Measurements from ENCODE around the gene PATL1. TPM values are rescaled to one million over a fixed set of nuclear protein-coding genes. Genes with fewer than 3 reads are reported as not detected.

PATL1 gene
- total RNA-seq, 1 experiment from 2014 or later: 8.4 TPM

DNA sequence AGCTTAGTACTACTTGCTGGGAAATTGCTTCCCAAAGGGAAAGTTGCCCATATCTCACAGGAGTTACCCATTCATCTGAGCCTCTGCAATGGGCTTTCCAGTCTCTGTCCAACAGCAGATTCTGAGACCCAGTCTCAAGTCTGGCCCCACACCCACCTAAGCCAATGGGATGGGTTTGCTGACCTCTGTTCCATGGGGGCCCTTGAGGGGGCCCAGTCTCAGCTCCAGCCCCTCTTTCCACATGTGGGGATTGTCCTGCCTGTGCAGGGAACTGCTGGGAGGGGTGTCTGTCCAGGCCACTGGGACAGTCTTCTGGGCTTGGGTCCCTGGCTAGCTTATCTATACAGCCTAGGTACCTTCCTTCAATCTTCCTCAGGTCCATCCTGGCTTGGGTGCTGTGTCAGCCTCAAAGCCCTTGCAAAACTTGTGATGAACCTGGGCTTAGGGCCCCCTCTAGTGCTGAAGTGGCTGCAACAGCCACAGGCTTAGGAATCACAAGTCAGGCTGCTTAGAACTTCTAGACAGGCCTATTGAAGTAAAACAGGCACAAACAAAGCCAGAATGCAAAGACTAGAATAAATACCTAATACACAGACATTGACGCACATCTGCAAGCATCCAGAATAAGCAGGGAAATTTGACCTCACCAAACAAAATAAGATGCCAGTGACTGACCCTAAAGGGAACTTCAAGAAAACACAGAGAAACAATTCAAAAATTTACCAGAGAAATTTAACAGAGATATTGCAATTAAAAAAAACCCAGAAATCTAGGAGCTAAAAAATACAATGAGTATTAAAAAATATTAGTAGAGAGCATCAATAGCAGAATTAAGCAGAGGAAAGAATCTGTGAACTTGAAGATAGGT, 11.7 kb upstream of the PATL1 start:
- H3K4me3 ChIP-seq: no peak overlapping the region
- H3K36me3 ChIP-seq: no peaks in the 10 kb centered on the region
- H3K9me3 ChIP-seq: no peaks in the 10 kb centered on the region; the same call in 1 of the 2 replicates
- DNase-seq: peak; percentile 31
- H3K27me3 ChIP-seq: no peaks in the 10 kb centered on the region

- H3K27me3 ChIP-seq: no peaks in the 10 kb centered on the region
- H3K4me3 ChIP-seq: no peak overlapping the region
- no peaks in the 10 kb centered on the region for H3K36me3 ChIP-seq
- no peak for DNase-seq
- H3K9me3 ChIP-seq: no peaks in the 10 kb centered on the region
These were observed 10.5 kb upstream of the PATL1 start for GRCh38 chr11:59679347-59679746.

GRCh38 chr11:59678813-59679165, 10.0 kb upstream of the PATL1 start:
- no peaks in the 10 kb centered on the region for H3K27me3 ChIP-seq
- H3K4me3 ChIP-seq: no peak overlapping the region
- no peaks in the 10 kb centered on the region for H3K36me3 ChIP-seq
- DNase-seq: no peak
- H3K9me3 ChIP-seq: no peaks in the 10 kb centered on the region

DNA sequence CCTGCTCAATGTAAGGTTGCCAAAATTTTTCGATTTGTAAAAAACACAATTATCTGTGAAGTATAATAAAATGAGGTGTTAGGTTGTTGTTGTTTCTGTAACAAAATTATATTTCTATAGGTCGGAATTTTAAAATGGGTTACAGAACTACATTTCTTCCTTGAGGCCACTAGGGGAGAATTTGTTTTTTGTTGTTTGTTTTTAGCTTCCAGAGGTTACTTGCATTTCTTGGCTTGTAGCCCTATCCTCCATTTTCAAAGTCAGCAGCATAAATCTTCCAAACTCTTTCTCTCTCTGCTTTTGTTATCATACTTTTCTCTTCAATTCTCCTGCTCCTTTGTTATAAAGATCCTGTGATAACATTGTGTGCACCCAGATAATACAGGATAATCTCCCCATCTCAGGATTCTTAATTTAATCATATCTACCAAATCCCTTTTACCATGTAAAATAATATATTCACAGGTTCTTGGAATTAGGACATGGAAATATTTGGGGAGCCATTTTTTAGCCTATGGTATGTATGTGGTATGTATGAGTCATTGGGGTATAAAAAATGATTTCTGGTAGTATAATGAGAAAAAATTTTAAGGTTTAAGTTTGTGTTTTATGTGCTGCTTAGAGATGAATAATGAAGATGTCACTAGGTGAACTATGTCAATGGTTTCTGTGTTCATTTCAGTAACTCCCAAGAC, 9.4 kb upstream of the PATL1 start:
- H3K36me3 ChIP-seq: no peaks in the 10 kb centered on the region
- no peaks in the 10 kb centered on the region for H3K9me3 ChIP-seq
- DNase-seq: no peak
- no peaks in the 10 kb centered on the region for H3K27me3 ChIP-seq
- no peak overlapping the region for H3K4me3 ChIP-seq

GRCh38 chr11:59676205-59676604, 7.4 kb upstream of the PATL1 start:
- no peak for DNase-seq
- no peak overlapping the region for H3K4me3 ChIP-seq

DNA sequence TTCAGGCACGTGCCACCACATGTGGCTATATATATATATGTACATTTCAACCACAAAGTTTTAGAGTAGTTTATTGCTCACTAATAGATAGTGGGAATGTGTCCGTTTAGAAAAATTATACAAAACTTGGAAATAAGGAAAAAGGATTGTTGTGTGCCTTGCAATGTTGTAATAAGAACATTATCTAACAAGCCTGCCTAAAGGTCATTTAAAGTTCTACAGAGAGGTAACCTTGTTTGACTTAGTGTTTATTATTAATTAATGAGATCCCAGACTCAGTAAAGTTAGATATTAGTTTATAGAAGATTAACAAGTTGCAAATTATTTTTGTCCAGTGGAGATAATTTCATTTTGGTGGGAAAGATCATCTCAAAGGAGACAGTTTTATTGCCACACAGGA, 5.5 kb upstream of the PATL1 start:
- no peak overlapping the region for H3K4me3 ChIP-seq
- H3K9me3 ChIP-seq: no peaks in the 10 kb centered on the region
- no peaks in the 10 kb centered on the region for H3K36me3 ChIP-seq
- no peak for DNase-seq
- H3K27me3 ChIP-seq: no peaks in the 10 kb centered on the region

More at GRCh38 chr11:59676205-59676604, 7.4 kb upstream of the PATL1 start:
- Histone ChIP-seq H3K27me3 (no peaks in the 10 kb centered on the region), H3K36me3 (no peaks in the 10 kb centered on the region), H3K9me3 (no peaks in the 10 kb centered on the region)

DNA sequence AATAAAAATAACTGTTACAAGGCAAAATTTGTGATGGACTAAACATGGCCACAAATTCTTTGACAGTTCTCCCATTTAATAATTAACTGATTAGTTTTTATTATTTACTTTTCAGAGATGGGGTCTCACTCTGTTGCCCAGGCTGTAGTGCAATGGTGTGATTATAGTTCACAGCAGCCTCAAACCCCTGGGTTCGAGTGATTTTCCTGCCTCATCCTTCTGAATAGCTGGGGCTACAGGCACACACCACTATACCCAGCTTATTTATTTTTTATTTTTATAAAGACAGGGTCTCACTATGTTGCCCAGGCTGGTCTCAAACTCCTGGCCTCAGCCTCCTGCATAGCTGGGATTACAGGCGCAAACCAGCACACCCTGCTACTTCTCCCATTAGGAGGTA, 4.5 kb upstream of the PATL1 start:
- Histone ChIP-seq H3K27me3 (no peaks in the 10 kb centered on the region), H3K9me3 (no peaks in the 10 kb centered on the region), H3K4me3 (no peak overlapping the region), H3K36me3 (no peaks in the 10 kb centered on the region)
- DNase-seq: no peak

GRCh38 chr11:59671471-59671870, 2.6 kb upstream of the PATL1 start:
- Histone ChIP-seq H3K9me3 (no peaks in the 10 kb centered on the region), H3K27me3 (no peaks in the 10 kb centered on the region), H3K36me3 (peaks cover 10% of the 10 kb centered on the region), H3K4me3 (no peak overlapping the region)
- no peak for DNase-seq

GRCh38 chr11:59669611-59670009, 773 bp upstream of the PATL1 start:
- H3K36me3 ChIP-seq: peaks cover 26% of the 10 kb centered on the region
- H3K9me3 ChIP-seq: no peaks in the 10 kb centered on the region
- no peaks in the 10 kb centered on the region for H3K27me3 ChIP-seq
- DNase-seq: peak; percentile 28
- peak overlapping the region; percentile 72 for H3K4me3 ChIP-seq

DNA sequence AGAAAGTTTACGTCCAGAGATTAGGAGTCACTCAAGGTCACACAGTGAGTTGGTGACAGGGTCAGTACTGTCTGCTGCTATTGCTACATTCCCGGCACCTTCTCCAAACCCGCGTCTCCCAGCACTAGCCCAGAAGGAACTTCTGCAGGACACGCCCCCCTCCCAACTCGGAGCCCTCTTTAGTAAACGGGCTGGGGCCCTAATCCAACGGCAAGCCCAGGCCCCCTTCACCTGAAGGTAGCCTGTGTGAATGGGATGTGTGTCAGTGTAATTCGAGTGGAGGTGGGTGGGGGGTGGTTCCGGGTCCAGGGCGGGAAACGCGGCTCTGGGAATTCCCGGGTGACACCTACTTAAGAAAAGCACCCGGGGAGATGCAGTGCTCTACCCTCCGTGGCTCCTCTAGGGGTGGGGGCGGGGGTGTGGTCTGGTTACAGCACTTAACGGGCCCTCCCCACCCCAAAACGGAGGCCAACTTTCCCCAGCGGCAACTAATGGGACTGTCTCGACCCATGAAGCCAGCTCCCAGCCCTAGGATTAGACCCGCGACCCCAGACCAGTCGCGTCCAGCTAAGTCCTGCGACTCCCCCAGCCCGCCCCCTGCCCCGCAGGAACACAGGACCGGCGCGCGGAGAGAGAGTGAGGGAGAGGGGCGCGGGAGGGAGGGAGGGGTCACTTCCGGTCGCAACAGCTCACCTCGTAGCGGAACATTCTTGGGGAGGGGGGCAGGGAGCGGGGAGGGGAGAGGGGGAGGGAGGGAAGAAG, 468 bp downstream of the PATL1 start:
- Histone ChIP-seq H3K9me3 (no peaks in the 10 kb centered on the region), H3K27me3 (no peaks in the 10 kb centered on the region), H3K36me3 (peaks cover 36% of the 10 kb centered on the region), H3K4me3 (peak overlapping the region; percentile 72)
- peak; percentile 59 for DNase-seq

GRCh38 chr11:59667812-59668187, 1.0 kb downstream of the PATL1 start:
- Histone ChIP-seq H3K36me3 (peaks cover 41% of the 10 kb centered on the region), H3K27me3 (no peaks in the 10 kb centered on the region), H3K9me3 (no peaks in the 10 kb centered on the region), H3K4me3 (peak overlapping the region; percentile 72)
- no peak for DNase-seq

- Histone ChIP-seq H3K9me3 (no peaks in the 10 kb centered on the region), H3K4me3 (peak overlapping the region; percentile 72), H3K36me3 (peaks cover 48% of the 10 kb centered on the region), H3K27me3 (no peaks in the 10 kb centered on the region)
- no peak for DNase-seq
These were observed 1.9 kb downstream of the PATL1 start for GRCh38 chr11:59666969-59667368.

DNA sequence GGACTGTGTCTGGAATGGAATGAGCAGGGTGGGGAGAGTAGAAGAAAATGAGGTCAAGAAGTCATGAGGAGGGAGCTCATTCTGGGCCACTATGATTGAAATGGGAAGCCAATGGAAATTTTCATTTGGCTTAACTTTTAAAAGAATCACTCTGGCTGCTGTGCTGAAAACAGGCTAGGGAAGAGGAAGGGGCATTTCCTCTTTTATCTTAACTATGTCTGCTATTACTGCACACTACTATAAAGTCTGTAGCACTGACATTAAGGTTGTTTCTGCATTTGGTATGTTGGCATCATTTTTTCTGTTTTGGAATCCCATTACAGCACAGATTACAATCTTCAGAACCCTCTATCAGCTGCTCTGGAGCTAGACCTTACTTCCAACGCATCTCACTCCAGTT, 8.2 kb downstream of the PATL1 start:
- Histone ChIP-seq H3K4me3 (no peak overlapping the region), H3K9me3 (no peaks in the 10 kb centered on the region), H3K36me3 (peaks cover 86% of the 10 kb centered on the region), H3K27me3 (no peaks in the 10 kb centered on the region)
- no peak for DNase-seq

GRCh38 chr11:59659981-59660380, 8.9 kb downstream of the PATL1 start:
- DNase-seq: no peak
- Histone ChIP-seq H3K4me3 (no peak overlapping the region), H3K9me3 (no peaks in the 10 kb centered on the region), H3K36me3 (peaks cover 88% of the 10 kb centered on the region), H3K27me3 (no peaks in the 10 kb centered on the region)

- Histone ChIP-seq H3K27me3 (no peaks in the 10 kb centered on the region), H3K9me3 (no peaks in the 10 kb centered on the region), H3K36me3 (peaks cover 88% of the 10 kb centered on the region), H3K4me3 (no peak overlapping the region)
- DNase-seq: no peak
These were observed 10.8 kb downstream of the PATL1 start for GRCh38 chr11:59658036-59658435.

DNA sequence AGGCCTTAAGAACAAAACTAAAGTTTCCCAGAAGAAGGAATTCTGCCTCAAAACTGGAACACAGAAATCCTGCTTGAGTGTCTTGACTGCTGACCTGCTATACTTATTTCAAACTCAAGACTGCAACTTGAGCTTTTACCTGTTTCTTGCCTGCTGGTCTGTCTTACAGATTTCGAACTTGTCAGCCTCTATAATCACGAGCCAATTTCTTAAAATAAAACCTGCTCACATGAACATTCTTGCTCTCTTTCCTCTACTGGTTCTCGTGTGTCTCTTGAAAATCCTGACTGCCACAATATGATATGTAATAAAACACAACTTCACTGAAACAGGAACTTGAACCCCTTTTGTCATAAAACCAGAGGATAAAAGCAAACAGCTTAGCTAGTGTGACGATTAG, 13.9 kb downstream of the PATL1 start:
- H3K4me3 ChIP-seq: no peak overlapping the region
- H3K9me3 ChIP-seq: no peaks in the 10 kb centered on the region
- H3K36me3 ChIP-seq: peaks cover 86% of the 10 kb centered on the region
- H3K27me3 ChIP-seq: no peaks in the 10 kb centered on the region
- no peak for DNase-seq

DNA sequence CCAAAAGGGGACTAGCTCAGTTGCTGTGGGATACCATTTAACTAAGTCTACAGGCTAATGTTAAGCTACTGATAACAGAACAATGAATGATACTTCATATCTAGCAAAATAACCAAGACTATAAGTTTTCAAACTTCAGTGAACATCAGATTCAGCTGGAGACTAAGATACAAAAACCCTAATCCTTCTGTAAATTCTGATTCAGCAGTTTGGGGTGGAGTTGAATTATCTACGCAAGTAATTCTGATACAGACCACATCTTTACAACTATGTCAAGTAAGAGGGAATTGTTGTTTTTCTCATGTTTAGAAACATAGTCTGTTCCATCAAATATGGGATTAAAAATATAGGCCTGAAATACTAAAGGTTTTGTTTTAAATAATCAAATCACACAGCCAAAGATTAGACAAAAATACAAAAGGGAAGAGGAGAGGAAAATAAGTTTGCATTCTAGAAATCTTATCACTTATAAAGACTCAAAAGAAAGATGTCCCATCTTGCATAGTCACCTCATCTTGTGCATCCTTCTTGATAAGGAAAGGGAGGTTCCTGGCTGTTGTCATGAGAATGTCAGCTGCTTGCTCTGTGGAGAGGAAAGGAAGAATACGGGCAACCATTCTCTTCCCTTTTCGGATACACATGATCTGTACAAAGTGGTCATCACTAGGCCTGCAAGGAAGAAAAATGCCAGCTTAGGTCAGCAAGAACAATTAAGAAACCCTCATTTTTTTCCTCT, 21.4 kb downstream of the PATL1 start:
- peaks cover 81% of the 10 kb centered on the region for H3K36me3 ChIP-seq

More for the DNA sequence above, 21.4 kb downstream of the PATL1 start:
- no peaks in the 10 kb centered on the region for H3K9me3 ChIP-seq
- H3K4me3 ChIP-seq: no peak overlapping the region
- H3K27me3 ChIP-seq: no peaks in the 10 kb centered on the region
- no peak for DNase-seq

Measured in MG63 (cell line).